ENCODE measurements around the gene TMEM115.
A peak's percentile ranks its signal among the peaks of the same experiment; 100 is the strongest.

TMEM115 gene

DNA sequence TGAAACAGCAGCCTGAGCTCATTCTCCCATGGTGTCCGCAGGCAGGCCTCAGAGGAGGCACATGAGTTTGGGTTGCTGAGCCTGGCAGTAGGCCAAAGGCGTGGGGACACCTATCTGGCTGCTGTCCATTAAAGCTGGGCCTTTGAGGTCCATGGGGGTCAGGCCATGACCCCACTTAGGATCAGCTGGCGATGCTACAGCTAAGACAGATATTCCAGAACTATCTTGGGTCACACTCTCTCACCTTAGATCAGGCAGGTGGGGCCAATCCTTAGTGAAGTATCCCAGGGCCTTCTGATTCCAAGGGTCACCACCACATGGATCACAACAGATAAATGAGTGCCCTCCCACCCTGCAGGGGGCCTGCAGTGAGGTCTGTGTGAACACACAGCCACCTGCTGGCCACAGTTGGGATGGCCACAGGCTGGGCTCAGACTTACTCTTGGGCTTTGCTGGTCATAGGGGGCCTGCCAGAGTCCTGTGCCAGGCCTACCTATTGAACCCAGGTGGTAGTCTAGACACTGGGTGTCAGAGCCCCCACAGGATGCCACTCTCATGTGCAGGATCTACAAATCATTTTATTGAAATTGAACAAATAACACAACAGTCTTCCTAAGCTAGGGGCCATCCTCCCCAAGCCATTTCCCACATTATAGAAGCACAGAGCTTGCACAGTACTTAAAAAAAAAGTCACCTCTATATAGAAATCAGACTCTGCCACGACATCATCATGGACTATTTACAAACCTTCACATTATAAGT, 34.8 kb downstream of the TMEM115 start:
- peak; percentile 67 for DNase-seq (ENCODE audit: extremely low spot score)
- POLR2A ChIA-PET = interaction anchor here (0.8 to 0.9 kb wide), 2 partner anchors 10 to 13 kb away, joined by 3 read pairs; no protein-coding TSS in a partner anchor
- CTCF ChIA-PET = interaction anchor here (0.6 to 3.9 kb wide), 24 partner anchors 8 to 267 kb away, joined by 3 to 41 read pairs (median 4); partner anchors contain the start of genes CYB561D2, GNAI2, HYAL3 and NAA80
- TF ChIP-seq, protein P1, sequence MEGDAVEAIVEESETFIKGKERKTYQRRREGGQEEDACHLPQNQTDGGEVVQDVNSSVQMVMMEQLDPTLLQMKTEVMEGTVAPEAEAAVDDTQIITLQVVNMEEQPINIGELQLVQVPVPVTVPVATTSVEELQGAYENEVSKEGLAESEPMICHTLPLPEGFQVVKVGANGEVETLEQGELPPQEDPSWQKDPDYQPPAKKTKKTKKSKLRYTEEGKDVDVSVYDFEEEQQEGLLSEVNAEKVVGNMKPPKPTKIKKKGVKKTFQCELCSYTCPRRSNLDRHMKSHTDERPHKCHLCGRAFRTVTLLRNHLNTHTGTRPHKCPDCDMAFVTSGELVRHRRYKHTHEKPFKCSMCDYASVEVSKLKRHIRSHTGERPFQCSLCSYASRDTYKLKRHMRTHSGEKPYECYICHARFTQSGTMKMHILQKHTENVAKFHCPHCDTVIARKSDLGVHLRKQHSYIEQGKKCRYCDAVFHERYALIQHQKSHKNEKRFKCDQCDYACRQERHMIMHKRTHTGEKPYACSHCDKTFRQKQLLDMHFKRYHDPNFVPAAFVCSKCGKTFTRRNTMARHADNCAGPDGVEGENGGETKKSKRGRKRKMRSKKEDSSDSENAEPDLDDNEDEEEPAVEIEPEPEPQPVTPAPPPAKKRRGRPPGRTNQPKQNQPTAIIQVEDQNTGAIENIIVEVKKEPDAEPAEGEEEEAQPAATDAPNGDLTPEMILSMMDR (IDR thresholded peaks at IDR 0.05; ENCODE audit: control extremely low read depth, extremely low read depth, low read depth, missing control alignments) = peak; percentile 90

DNA sequence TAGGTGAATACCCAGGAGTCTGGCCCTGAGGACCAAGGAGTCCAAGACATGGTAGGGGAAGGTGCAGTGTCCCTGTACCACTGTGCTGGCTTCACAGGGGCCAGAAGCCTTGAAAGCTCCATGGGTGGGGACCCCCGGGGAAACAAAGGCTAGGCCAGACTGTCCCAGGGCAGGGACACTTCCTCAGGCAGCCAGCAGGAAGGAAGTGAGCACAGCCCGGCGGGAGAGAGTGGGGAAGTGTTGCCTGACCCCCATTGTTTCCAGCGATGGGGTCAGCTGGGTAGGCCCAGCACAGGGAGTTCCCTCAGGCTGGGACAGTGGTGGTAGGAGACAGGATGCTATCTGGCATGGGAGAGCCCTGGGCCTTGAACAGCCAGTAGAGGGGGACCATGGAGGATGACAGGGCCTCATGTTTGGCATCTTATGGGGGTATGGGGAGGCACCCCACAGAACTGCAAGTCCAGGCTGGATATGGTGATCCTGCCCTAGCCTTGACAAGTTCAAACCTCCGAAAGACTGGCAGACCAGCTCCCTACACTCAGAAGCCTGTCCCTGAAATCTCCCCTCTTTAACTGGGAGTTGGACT, 35.6 kb downstream of the TMEM115 start:
- POLR2A ChIA-PET = interaction anchor here (0.8 to 0.9 kb wide), 2 partner anchors 9 to 13 kb away, joined by 3 read pairs; no protein-coding TSS in a partner anchor
- TF ChIP-seq, protein P1 (IDR thresholded peaks at IDR 0.05; ENCODE audit: control extremely low read depth, extremely low read depth, low read depth, missing control alignments) = no peak
- no peak for DNase-seq (ENCODE audit: extremely low spot score)
- CTCF ChIA-PET = interaction anchor here (0.8 to 3.9 kb wide), 17 partner anchors 9 to 130 kb away, joined by 3 to 41 read pairs (median 5); partner anchors contain the start of genes CYB561D2, HYAL3, NAA80 and NPRL2

GRCh38 chr3:50323092-50323600, 36.2 kb downstream of the TMEM115 start:
- ChIA-PET CTCF (interaction anchor here (1.1 to 3.9 kb wide), 9 partner anchors 8 to 76 kb away, joined by 3 to 41 read pairs (median 5); partner anchors contain the start of genes HYAL3 and NAA80), POLR2A (no interaction called here)
- DNase-seq (ENCODE audit: extremely low spot score) = no peak
- TF ChIP-seq, protein P1 (IDR thresholded peaks at IDR 0.05; ENCODE audit: control extremely low read depth, extremely low read depth, low read depth, missing control alignments) = no peak

- POLR2A ChIA-PET = no interaction called here
- no peak for DNase-seq (ENCODE audit: extremely low spot score)
- CTCF ChIA-PET = interaction anchor here (1.1 to 3.4 kb wide), 7 partner anchors 8 to 76 kb away, joined by 3 to 41 read pairs (median 4); no protein-coding TSS in a partner anchor
- TF ChIP-seq, protein P1 (IDR thresholded peaks at IDR 0.05; ENCODE audit: control extremely low read depth, extremely low read depth, low read depth, missing control alignments) = no peak
Observed at GRCh38 chr3:50322386-50323091, 36.8 kb downstream of the TMEM115 start, which contains the start of gene HYAL2. Gene HYAL2 (minus strand): TSS chr3:50322745. CDS start chr3:50320489, 2,256 bp downstream.

DNA sequence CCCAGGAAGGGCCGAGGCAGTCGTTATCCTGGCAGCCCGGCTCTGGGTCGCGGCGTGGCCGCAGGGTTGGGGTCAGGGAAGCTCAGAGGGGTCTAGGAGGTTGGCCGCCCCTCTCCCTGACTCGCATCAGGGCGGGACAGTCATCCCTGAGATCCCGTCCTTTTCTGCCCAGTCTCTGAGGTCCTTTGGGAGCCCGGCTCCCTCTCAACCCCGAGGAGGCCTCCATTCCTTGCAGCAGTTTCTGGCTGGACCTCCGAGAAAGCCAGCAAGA, 37.3 kb downstream of the TMEM115 start:
- CTCF ChIA-PET = interaction anchor here (1.1 to 3.4 kb wide), 6 partner anchors 15 to 75 kb away, joined by 3 to 41 read pairs (median 4); no protein-coding TSS in a partner anchor
- DNase-seq (ENCODE audit: extremely low spot score) = no peak
- TF ChIP-seq, protein P1 (IDR thresholded peaks at IDR 0.05; ENCODE audit: control extremely low read depth, extremely low read depth, low read depth, missing control alignments) = no peak
- POLR2A ChIA-PET = no interaction called here

Measured in GM10248 (cell line).